Mucosa of descending colon (tissue), 3 donors: Measurements from ENCODE around the gene KLF16. TPM values are rescaled to one million over a fixed set of nuclear protein-coding genes. Genes with fewer than 3 reads are reported as not detected.
A peak's percentile ranks its signal among the peaks of the same experiment; 100 is the strongest.

Source experiments
- ATAC-seq: fragments of 200-7000 bp; cut with Tn5 transposase; one replicate; pipeline ENCODE4 v1.9.1; 2020; ENCODE audit warnings: mild to moderate bottlenecking, moderate library complexity
- DNase-seq, 3 donors: peaks; one replicate each; pipeline ENCODE4 v3.0.0-alpha.2; 2020
- H3K36me3 ChIP-seq: fragments of 200-600 bp; one replicate; pipeline ENCODE4 v1.8.0; 2021; ENCODE audit warnings: low read depth, mild to moderate bottlenecking
- H3K4me1 ChIP-seq: fragments of 200-600 bp; one replicate; pipeline ENCODE4 v1.8.0; 2021; ENCODE audit warnings: low read depth, mild to moderate bottlenecking
- H3K4me3 ChIP-seq: fragments of 200-600 bp; one replicate; pipeline ENCODE4 v1.8.0; 2021; ENCODE audit warnings: mild to moderate bottlenecking
- H3K9me3 ChIP-seq: fragments of 200-600 bp; one replicate; pipeline ENCODE4 v1.8.0; 2021; ENCODE audit warnings: mild to moderate bottlenecking
- intact Hi-C, 2 donors: fragments of 100-400 bp; cut with DNase I in 1 of 2; cut with micrococcal nuclease in 1 of 2; formaldehyde crosslinking; loops; one replicate each; pipeline versions ENCODE4 v1.11.0 to v1.11.1; 2022; cut with DNase I, micrococcal nuclease
- total RNA-seq, 3 donors: library from RNA; stranded (reverse); fragmentation: NEBNext Ultra II Directional in 2 of 3; extraction: Animal tissue kit (Norgen Biotek cat#: 25700) in 2 of 3; gene quantifications; one replicate each; pipeline versions ENCODE4 v1.2.1 to v1.2.4, GENCODE V29; 2021 to 2023
- TF ChIP-seq, protein P1 (sequence below): fragments of 200-600 bp; IDR thresholded peaks from one replicate; pipeline ENCODE4 v1.8.0; 2022; ENCODE audit warnings: antibody characterized with exemption, mild to moderate bottlenecking
- donor health status: DM: no; HTN: no; CAD: no; lungs with moderate emphysema.
- donor health status: DM: no; HTN: no; CAD: no.
- donor health status: DM: no; HTN: yes; CAD: no.

The KLF16 gene
- total RNA-seq, 3 donors from 2014 or later: 22.6 to 26.5 (median 25.6) TPM

DNA sequence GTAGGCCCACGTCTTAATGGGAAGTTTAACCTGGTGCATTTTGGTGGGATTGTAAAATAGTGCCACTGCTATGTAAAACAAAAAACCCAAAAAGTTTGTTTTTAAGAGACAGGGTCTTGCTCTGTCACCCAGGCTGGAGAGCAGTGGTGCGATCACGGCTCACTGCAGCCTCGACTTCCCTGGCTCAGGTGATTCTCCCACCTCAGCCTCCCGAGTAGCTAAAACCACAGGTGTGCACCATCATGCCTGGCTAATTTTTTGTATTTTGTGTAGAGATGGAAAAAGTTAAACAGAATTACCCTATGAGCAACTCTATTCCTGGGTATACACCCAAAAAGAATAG is 14.3 kb downstream of the KLF16 start:
- TF ChIP-seq, protein P1, sequence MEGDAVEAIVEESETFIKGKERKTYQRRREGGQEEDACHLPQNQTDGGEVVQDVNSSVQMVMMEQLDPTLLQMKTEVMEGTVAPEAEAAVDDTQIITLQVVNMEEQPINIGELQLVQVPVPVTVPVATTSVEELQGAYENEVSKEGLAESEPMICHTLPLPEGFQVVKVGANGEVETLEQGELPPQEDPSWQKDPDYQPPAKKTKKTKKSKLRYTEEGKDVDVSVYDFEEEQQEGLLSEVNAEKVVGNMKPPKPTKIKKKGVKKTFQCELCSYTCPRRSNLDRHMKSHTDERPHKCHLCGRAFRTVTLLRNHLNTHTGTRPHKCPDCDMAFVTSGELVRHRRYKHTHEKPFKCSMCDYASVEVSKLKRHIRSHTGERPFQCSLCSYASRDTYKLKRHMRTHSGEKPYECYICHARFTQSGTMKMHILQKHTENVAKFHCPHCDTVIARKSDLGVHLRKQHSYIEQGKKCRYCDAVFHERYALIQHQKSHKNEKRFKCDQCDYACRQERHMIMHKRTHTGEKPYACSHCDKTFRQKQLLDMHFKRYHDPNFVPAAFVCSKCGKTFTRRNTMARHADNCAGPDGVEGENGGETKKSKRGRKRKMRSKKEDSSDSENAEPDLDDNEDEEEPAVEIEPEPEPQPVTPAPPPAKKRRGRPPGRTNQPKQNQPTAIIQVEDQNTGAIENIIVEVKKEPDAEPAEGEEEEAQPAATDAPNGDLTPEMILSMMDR: no peak
- Histone ChIP-seq H3K36me3 (no peaks in the 10 kb centered on the region), H3K4me1 (peaks cover 56% of the 10 kb centered on the region), H3K9me3 (no peaks in the 10 kb centered on the region), H3K4me3 (no peak overlapping the region)
- intact Hi-C loops: no loop called here
- DNase-seq (peak in 1 of 3 donors; percentile 37), ATAC-seq (no peak)

DNA sequence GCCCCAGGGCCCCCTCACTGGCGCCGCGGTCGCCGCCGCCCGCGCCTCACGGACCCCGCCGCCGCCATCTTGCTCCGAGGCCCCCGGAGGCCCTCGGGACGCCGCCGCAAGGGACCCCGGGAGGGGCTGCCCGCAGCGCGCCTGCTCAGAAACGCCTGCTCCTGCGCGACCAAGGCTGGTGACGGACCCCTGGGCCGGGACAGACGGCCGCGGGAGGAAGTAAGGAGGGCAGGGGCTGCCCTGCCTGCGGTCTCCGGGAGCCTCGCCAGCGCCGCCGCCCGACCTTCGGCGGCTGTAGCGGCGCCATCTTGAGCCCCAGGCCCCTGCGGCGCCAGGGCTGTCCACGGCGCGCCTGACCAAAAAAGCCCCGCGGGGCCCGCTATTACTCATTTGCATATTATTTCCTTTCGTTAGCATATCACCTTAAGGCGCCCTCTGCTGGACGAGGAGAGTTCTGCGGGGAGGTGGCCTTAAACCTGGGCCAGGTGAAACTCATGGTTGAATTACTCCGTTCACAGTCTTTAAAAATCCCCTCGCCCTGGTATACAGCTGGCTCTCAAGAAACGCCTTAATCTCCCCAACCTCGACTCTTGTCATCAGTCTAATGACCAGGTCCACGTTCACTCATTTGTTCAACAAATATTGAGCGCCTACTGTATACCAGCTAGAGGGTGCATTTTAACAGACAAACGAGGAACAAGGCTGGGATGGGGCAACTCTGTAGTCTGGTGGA is 14.8 kb downstream of the KLF16 start, which contains the start of gene REXO1:
Gene REXO1, minus strand, starts transcription at position 85 of the 733 bp plus-strand sequence. CDS start 125 bp downstream, outside the sequence.
- intact Hi-C loops: no loop called here
- DNase-seq: peak; percentile 95 to 99 (median 99)
- peak; percentile 89 for ATAC-seq
- Histone ChIP-seq H3K4me3 (peak within 1 kb of the TSS; percentile 100), H3K4me1 (peaks cover 55% of the 10 kb centered on the region), H3K36me3 (no peaks in the 10 kb centered on the region), H3K9me3 (no peaks in the 10 kb centered on the region)
- TF ChIP-seq, protein P1: peak; percentile 95

DNA sequence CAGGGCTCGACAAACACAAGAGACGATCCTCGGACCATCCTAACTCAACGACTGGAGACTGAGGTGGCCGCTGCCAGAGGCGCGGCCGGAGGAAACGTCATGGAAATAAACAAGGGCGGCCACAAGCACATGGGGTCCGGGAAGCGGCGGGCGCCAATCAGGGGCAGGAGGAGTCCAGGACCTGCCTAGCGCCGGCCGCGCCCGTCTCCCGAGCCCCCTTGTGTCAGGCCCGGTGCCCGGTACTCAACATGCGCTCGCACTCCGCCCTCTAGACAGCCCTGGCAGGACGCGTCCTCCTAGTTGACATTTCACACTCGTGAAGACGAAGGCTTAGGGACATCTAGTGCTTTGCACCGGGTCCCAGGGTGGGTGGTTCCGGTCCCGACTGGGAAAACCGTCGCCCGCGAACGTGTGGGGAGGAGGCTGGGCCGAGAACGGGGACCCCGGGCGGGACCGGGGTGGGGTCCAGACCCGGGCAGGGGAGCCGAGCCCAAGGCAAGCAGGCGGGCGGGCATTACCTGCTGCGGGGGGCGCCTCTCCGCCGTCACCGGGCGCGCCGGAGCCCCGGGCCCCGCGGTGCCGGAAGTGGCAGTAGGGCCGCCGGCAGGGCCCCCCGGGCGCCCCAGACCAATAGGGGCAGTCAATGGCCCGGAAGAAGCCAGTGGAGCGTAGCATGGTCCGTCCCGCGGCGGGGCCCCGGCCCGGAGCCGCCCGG is 15.5 kb downstream of the KLF16 start:
- peak; percentile 29 for ATAC-seq
- Histone ChIP-seq H3K4me1 (peaks cover 49% of the 10 kb centered on the region), H3K36me3 (no peaks in the 10 kb centered on the region), H3K9me3 (no peaks in the 10 kb centered on the region), H3K4me3 (peak overlapping the region; percentile 100)
- TF ChIP-seq, protein P1: no peak
- DNase-seq: peak in 2 of 3 donors; percentile 70 to 84
- intact Hi-C loops: no loop called here

DNA sequence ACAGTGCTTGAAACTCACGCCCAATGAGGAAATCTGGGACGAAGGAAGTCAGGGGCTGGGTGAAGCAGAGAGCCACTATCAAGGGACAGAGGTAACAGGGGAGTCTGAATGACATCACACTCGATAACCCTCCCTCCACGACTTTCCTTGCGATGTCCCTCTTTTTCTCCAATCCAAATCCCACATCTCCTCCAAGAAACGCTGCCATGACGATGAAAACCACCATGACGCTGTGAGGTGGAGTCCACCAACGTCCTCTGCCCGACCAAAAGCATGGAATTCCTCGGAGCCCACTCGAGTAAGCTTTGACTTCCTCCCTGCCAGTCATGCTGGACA is 16.1 kb downstream of the KLF16 start:
- H3K4me1 ChIP-seq: peaks cover 43% of the 10 kb centered on the region
- TF ChIP-seq, protein P1: no peak
- no peaks in the 10 kb centered on the region for H3K9me3 ChIP-seq
- DNase-seq (no peak), ATAC-seq (no peak)
- intact Hi-C loops: no loop called here
- no peaks in the 10 kb centered on the region for H3K36me3 ChIP-seq
- peak overlapping the region; percentile 100 for H3K4me3 ChIP-seq

DNA sequence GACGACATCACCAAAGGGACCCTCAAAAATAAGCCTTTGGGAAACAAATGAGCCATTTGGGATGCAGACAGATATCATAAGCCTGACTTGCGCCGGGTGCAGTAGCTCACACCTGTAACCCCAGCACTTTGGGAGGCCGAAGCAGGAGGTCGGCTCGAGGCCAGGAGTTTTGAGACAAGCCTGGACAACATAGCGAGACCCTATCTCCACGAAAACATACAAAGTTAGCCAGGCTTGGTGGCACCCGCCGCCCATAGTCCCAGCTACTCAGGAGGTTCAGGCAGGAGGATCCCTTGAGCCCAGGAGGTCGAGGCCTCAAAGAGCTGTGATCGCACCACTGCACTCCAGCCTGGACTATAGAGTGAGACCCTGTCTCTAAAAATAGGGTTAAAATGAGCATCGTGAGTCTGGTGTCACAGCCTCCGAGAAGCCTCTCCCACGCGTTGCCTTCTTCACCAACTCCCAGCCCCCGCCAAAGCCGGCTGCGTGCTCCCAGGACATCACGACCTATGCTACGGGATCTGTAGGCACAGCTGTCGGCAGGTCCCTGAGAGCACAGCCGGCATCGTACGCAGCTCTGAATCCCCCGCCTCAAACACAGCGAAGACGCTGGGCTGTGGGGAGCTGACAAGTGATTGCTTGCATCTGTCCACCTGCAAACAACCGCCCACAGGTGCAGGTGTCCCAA is 16.7 kb downstream of the KLF16 start:
- ATAC-seq (no peak), DNase-seq (peak in 1 of 3 donors; percentile 32)
- no peaks in the 10 kb centered on the region for H3K9me3 ChIP-seq
- peaks cover 42% of the 10 kb centered on the region for H3K4me1 ChIP-seq
- intact Hi-C loops: no loop called here
- TF ChIP-seq, protein P1: no peak
- no peaks in the 10 kb centered on the region for H3K36me3 ChIP-seq
- no peak overlapping the region for H3K4me3 ChIP-seq
